Fibroblast of skin of left quadriceps (primary cell): Measurements from ENCODE around the gene NEGR1.

Source experiments
- DNase-seq, 2 experiments: peaks; one replicate each; pipeline ENCODE4 v3.0.0-alpha.2; 2013; ENCODE audit warnings: low read depth in 2 of 2

NEGR1 gene

GRCh38 chr1:71695084-71695483, 587.3 kb downstream of the NEGR1 start:
- DNase-seq: no peak

- DNase-seq: no peak
Measured at GRCh38 chr1:71693581-71693980, 588.8 kb downstream of the NEGR1 start.

- DNase-seq: no peak
Measured at GRCh38 chr1:71689635-71690034, 592.7 kb downstream of the NEGR1 start.

DNA sequence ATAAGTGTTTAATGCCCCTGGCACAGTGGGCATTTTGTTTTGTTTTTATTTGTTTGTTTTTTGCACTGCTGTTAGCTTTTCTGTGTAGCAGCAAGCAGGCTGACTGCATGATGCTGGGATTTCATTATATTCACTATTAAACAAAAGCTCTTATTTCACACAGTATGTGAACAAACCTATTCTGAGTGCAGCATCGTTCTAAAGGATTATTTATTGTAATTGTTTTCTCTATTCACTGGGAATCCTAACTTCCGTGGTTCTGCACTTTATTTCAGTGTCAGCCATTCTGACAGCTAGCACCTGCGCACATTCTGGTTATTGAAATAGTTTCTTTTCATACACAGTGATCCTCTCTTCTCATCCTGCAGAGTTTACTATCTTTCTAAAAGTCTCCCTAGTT, 595.0 kb downstream of the NEGR1 start:
- no peak for DNase-seq

DNA sequence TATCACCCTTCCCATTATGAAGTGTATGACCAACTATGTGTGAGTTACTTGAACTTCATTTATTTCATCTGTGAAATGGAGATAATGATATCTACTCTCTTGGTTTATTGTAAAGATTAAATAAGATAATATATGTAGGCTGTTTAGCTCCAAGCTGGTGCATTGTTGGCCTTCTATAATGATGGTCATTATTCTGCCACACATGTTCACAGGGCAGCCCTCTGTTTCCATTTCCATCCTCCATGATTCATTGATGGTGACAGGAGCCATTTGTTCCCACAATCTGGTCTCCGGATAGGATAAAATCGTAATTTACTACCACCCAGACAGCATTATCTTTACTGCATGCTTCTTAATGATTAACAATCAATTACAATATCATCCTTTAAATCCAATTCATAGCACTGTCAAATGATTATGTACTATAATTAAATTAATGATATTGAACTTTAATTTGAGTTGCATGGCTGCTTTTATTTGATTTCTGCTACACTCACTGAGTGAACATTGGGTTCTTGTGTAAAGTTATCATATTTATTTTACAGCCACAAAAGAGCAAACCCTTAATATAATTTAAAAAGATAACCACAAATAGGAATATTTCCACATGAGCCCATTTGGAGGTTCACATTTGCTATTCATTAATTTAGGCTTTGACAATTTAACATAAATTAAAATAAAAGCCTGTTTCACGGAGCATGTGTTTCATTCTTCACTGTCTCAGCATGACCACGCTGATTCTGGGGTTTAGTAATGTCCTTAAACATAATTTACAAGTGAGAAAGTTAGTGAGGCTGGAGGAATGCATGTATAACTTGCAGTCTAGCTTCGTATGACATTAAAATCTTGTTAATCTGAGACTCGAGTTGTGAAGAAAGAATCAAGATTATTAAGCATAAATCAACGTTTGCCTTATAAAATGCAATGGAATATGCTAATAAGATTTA, 605.1 kb downstream of the NEGR1 start:
- DNase-seq: peak; percentile 61 to 63

DNA sequence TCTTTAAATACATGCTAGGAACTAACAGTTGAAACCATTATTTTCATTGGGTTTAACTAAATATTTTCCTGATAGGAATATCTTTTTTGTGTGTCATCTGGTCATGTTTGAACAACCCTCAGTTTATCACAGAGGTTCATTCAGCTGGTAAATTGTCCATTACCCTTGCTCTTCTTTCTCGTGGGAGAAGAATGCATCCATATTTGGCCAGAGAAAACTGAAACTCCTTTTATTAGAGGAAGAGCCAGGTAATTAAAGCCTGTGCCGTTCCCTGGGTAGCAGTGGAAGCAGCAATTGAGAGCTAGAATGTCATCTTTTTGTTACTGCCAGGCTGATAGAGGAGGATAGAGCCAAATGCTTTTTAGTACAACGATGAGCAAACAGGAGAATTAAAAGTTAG, 614.3 kb downstream of the NEGR1 start:
- DNase-seq: no peak

DNA sequence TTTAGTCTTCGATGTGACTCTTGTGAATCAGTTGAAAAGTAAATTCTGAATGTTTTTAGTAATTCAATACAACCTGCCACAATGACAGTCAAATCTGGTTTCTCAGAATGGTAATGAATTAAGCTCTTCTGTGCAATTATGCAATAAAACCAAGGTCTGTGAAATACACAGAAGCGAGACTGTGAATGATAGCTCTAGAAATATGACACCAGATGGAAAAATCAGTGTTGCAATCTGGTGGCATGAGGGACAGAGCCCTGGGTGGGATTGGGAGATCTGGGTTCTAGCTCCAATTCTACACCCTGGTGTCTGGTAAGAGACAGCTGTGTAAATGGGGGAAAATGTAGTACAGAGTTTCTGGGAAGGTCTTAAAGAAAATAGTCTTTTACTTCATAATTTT, 615.1 kb downstream of the NEGR1 start:
- DNase-seq: peak in 1 of 2 experiments; percentile 42

GRCh38 chr1:71666609-71667008, 615.7 kb downstream of the NEGR1 start:
- peak in 1 of 2 experiments; percentile 44 for DNase-seq

DNA sequence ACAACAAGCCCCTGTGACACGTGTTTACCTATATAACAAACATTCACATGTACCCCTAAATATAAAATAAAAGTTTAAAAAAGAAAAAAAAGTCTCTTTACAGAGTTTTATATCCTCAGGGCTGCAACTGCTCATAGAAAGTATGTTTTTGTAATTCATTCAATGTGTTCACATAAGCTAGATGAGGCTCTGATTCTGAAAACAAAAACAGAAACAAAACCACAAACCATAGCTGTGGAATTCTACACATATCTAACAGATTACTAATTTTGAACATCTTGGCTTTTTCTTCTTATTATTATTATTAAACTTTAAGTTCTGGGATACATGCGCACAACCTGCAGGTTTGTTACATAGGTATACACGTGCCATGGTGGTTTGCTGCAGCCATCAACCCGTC, 621.9 kb downstream of the NEGR1 start:
- DNase-seq: peak; percentile 83 to 84

- peak; percentile 82 to 84 for DNase-seq
Measured at GRCh38 chr1:71657891-71658679, 624.3 kb downstream of the NEGR1 start.

DNA sequence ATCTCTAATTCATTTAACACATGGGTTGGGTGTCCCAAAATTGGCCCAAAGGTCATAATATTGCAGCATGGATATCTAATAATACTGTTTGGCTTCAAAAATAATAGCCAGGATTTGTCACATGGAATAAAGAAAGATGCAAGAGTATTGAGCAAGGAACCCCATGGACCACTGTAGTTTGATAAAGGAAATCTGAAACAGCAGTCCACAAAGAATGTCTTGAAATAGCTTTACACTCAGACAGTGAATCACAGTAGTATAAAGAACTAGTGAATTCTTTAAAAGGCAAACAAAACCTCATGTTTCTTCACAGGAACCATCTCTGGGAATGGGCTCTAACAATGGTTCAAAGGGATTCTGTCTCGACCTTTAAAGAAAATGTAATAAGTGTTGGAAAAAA, 625.4 kb downstream of the NEGR1 start:
- DNase-seq: no peak

- no peak for DNase-seq
Measured at GRCh38 chr1:71655604-71656003, 626.7 kb downstream of the NEGR1 start.

GRCh38 chr1:71653952-71654351, 628.4 kb downstream of the NEGR1 start:
- DNase-seq: no peak

GRCh38 chr1:71651214-71651613, 631.1 kb downstream of the NEGR1 start:
- no peak for DNase-seq

DNA sequence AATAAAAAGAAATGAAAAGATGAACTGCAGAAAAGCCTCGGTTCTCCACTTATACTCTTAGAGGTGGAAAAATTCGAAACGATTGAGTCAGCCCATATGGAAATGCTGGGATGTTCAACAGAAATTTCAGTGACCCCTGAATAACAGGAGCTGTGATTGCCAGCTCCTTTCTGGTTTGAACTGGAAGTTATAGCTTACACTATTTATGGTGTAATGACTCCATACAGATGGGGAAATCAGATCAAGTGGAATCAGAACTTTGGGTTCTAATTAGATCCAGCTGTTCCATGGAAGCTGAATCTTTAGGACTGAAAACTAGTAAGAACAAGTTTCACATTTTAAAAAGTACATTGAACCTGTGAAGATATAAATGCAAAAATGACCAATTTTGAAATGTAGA, 632.2 kb downstream of the NEGR1 start:
- peak; percentile 85 to 88 for DNase-seq

DNA sequence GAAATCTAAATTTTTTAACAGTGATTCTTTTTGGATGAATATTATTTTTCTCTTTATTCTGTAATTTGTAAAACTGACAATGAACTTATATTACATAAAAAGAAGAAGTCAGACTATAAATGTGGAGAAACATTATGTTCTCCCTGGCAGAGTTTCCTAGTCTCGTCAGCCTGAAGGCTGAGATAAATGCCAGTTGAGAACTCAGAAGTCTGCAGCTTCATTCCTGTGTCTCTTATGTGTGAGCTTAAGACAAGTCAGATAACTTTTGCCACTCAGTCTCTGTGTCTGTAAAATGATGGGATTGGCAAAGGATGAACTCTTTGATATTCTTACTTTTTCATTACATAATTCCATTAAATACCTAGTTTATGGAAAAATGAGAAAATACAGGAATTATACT, 632.7 kb downstream of the NEGR1 start:
- no peak for DNase-seq

- DNase-seq: no peak
Measured at GRCh38 chr1:71647513-71648300, 634.6 kb downstream of the NEGR1 start.

DNA sequence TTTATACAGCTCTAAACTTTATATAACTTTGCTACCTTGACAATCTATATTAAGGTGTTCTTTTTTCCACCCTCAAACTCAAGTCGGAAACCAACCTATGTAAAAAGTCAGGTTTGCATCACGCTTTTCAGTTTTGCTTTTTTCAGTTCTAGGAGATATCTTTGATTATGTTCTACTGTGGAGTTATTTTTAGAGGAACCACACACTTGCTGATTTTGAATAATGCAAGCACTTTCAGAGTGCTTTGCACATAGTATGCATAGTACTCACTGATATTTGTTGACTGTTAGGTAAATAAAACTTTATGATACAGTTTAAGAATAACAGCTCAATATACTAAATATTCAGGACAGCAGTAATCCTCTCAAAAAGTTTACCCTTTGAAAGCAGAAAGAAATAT, 637.3 kb downstream of the NEGR1 start:
- DNase-seq: no peak

- no peak for DNase-seq
Measured at GRCh38 chr1:71641903-71642302, 640.4 kb downstream of the NEGR1 start.

DNA sequence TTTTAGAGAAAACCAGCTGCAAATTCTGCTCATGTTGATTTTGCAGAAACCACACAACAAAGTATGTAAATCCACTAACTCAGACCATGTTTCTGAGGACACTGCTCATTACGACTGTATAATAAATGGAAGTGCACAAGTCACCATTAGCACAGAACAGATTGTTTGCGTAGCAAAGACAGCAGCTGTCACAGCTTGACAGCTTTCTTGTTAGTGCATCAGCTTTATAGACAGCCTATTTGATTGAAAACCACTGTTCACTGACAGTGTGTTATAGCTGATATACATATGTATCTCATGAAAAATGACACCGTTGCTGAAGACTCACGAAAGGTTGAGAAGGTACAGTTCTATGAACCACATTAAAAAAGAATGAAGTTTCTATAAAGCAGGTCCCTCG, 641.3 kb downstream of the NEGR1 start:
- no peak for DNase-seq

DNA sequence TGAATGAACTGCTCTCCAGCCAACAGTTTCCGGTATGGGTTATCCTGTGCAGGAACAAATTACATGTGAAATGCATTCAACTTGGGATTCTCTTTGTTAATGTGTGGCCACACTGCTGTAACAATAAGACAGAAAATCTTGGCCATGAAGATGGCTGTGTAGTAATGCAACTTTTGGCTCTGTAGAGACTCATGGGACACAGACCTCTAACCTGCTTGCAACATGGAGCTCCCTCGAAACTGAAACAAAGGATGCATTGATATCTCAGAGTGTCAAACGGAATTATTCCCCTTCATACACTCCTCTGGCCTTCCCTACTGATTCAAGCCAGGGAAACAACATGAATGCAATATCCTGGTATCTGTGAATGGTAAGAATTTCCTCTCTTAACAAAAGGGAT, 642.2 kb downstream of the NEGR1 start:
- DNase-seq: no peak
